Memory B cell (primary cell): ENCODE data around the gene MLIP.

Experiments
- ATAC-seq: fragments of 150-1000 bp; cut with Tn5 transposase; 2 replicates; pipeline ENCODE4 v1.10.0; 2021; ENCODE audit warnings: low read depth, mild to moderate bottlenecking, moderate library complexity
- DNase-seq, 2 donors: peaks; one replicate each; pipeline ENCODE4 v3.0.0; 2022; ENCODE audit warnings: low spot score in 2 of 2
- H3K27ac Mint-ChIP-seq: one replicate; pipeline ENCODE4 v1.8.0; 2022; ENCODE audit warnings: mild to moderate bottlenecking, moderate library complexity, mixed read lengths
- H3K27me3 Mint-ChIP-seq: one replicate; pipeline ENCODE4 v1.8.0; 2022; ENCODE audit warnings: mixed read lengths
- H3K36me3 Mint-ChIP-seq: one replicate; pipeline ENCODE4 v1.8.0; 2022; ENCODE audit warnings: mild to moderate bottlenecking, mixed read lengths
- H3K4me1 Mint-ChIP-seq: one replicate; pipeline ENCODE4 v1.8.0; 2022; ENCODE audit warnings: mixed read lengths
- H3K4me3 Mint-ChIP-seq: one replicate; pipeline ENCODE4 v1.8.0; 2022; ENCODE audit warnings: mild to moderate bottlenecking, moderate library complexity, mixed read lengths
- H3K9me3 Mint-ChIP-seq: one replicate; pipeline ENCODE4 v1.8.0; 2022; ENCODE audit warnings: mixed read lengths

The MLIP gene

DNA sequence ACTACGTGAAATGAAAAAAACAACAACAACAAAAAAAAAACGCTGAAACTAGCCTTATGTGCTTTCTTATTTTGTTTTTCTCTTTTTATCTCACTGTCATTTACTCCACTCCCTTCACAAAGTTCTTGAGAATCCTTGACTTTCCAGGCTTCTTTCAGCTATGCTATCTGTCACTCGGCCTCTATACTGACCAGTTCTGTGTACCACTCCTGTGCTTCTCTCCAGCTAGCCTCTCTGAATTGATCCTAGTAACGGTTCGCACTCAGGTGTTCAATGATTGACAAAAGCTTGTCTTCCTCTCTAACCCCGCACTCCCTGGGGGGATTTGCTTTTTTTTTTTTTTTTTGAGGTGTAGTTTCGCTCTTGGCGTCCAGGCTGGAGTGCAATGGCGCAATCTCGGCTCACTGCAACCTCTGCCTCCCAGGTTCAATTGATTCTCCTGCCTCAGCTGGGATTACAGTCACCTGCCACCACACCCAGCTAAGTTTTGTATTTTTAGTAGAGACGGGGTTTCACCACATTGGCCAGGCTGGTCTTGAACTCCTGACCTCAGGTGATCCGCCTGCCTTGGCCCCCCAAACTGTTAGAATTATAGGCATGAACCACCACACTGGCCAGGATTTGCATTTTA lies 31.8 kb downstream of the MLIP start:
- Mint-ChIP-seq H3K4me3 (no peak overlapping the region), H3K4me1 (no peaks in the 10 kb centered on the region), H3K9me3 (peaks cover 3% of the 10 kb centered on the region), H3K27ac (no peak overlapping the region), H3K36me3 (no peaks in the 10 kb centered on the region), H3K27me3 (no peaks in the 10 kb centered on the region)
- DNase-seq (no peak), ATAC-seq (no peak)

DNA sequence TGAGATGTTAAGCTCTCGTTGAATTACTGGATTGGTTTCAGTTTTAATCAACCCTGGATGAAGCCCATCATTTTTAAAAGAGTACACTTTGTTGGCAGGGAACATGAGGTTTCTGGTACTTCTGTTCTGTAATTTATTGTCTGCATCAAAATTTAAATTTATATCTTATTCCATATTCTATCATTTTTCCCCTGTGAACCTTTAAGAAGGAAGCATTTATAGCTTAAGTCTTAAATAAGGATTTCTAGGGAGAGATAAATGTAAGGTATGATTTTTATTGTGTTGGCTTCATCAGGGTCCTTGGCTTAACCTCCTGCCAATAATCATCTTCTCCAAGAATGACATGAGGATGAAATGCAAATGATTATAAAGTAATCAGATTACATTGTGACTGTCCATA lies 40.6 kb downstream of the MLIP start:
- Mint-ChIP-seq H3K4me3 (no peak overlapping the region), H3K27me3 (no peaks in the 10 kb centered on the region), H3K27ac (no peak overlapping the region), H3K4me1 (no peaks in the 10 kb centered on the region), H3K36me3 (no peaks in the 10 kb centered on the region), H3K9me3 (peaks cover 5% of the 10 kb centered on the region)
- DNase-seq (no peak), ATAC-seq (no peak)

DNA sequence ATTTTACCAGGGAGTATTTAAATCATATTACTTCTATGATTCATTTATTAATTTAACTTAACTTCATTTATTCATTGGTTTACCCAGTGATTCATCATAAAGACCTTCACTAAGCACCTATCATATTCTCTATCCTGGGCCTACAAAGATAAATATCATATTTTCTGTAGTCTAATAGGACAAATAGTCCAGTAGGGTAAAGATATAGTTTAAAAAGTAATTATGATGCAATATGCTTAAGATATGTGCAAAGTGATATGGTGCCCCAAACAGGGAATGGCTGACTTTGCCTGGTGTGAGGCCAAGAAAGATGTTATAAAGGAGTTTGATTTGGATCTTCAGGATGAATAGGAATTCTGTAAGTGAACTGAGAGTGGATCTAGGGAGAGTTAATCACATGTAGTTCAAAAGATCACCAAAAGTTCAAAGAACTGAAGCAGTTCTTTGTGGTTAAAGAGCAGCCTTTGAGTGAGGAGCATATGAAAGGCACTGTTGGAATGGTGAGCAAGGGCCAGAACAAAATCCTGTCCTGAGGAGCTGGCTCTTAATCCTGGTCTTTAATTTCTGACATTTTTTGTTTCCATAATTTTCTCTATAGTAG lies 45.5 kb downstream of the MLIP start:
- no peak overlapping the region for H3K27ac Mint-ChIP-seq
- H3K4me3 Mint-ChIP-seq: no peak overlapping the region
- DNase-seq: no peak
- no peaks in the 10 kb centered on the region for H3K36me3 Mint-ChIP-seq
- ATAC-seq: no peak
- H3K4me1 Mint-ChIP-seq: no peaks in the 10 kb centered on the region
- H3K27me3 Mint-ChIP-seq: no peaks in the 10 kb centered on the region
- peaks cover 2% of the 10 kb centered on the region for H3K9me3 Mint-ChIP-seq

DNA sequence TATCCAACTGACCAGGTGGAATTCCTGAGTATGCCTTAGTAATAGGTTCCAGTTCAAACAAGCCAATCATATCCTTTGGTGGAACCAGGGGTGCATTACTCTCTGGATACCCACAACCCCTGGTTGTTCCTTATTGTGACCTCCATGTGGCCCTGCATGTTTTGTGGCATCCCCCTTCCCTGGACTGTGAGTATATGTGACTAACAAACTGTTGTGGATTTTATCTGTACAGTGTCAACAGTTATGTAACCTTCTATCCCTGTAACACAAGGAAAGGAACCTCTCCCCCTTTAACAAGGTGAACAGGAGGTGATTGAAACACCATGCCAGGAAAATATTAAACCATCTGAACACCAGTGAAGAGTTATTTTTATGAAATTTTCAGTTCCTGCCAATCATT lies 46.2 kb downstream of the MLIP start:
- DNase-seq: no peak
- Mint-ChIP-seq H3K36me3 (no peaks in the 10 kb centered on the region), H3K4me3 (no peak overlapping the region), H3K27me3 (no peaks in the 10 kb centered on the region), H3K27ac (no peak overlapping the region), H3K4me1 (no peaks in the 10 kb centered on the region), H3K9me3 (peaks cover 2% of the 10 kb centered on the region)
- no peak for ATAC-seq

DNA sequence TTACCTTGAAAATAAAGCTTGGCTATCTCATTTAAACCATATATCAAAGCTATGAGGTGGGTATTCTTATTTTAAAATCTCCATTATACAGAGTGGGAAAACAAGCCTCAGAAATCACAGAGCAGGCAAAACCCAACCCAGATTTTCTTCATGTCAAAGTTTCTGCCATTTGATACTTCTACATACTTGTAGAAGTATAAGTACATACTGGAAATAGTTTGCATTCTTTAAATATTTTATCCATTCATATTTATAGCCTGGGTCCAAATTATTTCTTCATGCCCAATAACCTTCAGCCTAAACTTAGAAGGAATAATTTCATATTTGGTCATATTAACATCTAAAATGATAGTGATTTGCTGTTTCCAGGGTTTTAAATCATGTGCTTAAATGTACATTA lies 61.8 kb downstream of the MLIP start:
- ATAC-seq (no peak), DNase-seq (no peak)
- H3K4me1 Mint-ChIP-seq: no peaks in the 10 kb centered on the region
- no peaks in the 10 kb centered on the region for H3K27me3 Mint-ChIP-seq
- H3K27ac Mint-ChIP-seq: no peak overlapping the region
- no peaks in the 10 kb centered on the region for H3K36me3 Mint-ChIP-seq
- H3K4me3 Mint-ChIP-seq: no peak overlapping the region
- peaks cover 4% of the 10 kb centered on the region for H3K9me3 Mint-ChIP-seq

DNA sequence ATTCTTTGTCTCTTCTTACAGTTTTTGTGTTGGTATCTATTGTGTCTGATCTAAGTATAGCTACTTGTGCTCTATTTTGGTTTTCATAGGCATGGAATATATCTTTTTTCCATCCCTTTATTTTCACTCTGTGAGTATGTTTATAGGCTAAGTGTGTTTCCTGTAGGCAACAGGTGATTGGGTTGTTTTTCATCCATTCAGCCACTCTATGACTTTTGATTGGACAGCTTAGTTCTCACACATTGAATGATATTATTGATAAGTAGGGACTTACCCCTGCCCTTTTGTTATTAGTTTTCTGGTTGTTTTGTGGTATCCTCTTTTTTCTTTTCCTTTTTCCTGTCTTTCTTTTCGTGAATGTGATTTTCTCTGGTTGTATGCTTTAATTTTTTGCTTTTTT lies 67.9 kb downstream of the MLIP start:
- no peak for ATAC-seq
- Mint-ChIP-seq H3K9me3 (peaks cover 11% of the 10 kb centered on the region), H3K36me3 (no peaks in the 10 kb centered on the region), H3K4me3 (no peak overlapping the region), H3K4me1 (no peaks in the 10 kb centered on the region), H3K27ac (no peak overlapping the region), H3K27me3 (no peaks in the 10 kb centered on the region)
- no peak for DNase-seq

DNA sequence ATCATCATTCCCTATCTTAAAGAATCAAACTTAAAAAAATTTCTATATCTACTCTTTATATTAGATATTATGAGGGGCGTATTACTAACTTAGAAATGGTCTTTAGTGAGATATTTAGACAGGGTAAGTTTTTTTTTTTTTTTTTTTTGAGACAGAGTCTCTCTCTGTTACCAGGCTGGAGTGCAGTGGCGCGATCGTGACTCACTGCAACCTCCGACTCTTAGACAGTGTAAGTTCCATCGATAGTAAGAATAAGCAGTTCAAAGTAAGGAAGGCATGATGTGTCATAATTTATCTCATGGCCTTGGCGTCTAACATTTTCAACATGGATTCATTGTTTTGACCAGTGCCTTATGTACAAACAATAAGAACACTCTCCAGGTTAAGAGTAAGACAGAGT lies 72.4 kb downstream of the MLIP start:
- H3K27ac Mint-ChIP-seq: no peak overlapping the region
- no peak overlapping the region for H3K4me3 Mint-ChIP-seq
- peaks cover 7% of the 10 kb centered on the region for H3K9me3 Mint-ChIP-seq
- H3K4me1 Mint-ChIP-seq: no peaks in the 10 kb centered on the region
- ATAC-seq (no peak), DNase-seq (no peak)
- no peaks in the 10 kb centered on the region for H3K27me3 Mint-ChIP-seq
- no peaks in the 10 kb centered on the region for H3K36me3 Mint-ChIP-seq

DNA sequence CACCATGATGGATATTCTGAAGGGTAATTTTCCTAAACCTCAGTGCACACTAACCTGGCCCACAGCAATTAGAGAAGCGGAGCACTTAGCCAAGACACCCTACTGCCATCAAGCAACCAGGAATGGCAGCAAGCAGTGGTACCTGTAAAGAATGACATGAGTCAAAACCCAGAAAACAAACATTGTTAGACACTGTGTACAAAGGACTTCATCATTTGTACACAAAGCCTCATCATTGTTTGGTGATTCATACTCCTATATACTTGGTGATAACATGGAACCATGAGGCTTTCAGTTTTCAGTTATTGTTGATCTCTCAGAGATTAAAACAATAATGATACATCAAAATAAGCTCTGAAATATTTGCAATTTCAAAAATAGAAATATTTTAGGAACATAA lies 74.6 kb downstream of the MLIP start:
- ATAC-seq: no peak
- no peak overlapping the region for H3K27ac Mint-ChIP-seq
- no peaks in the 10 kb centered on the region for H3K27me3 Mint-ChIP-seq

DNA sequence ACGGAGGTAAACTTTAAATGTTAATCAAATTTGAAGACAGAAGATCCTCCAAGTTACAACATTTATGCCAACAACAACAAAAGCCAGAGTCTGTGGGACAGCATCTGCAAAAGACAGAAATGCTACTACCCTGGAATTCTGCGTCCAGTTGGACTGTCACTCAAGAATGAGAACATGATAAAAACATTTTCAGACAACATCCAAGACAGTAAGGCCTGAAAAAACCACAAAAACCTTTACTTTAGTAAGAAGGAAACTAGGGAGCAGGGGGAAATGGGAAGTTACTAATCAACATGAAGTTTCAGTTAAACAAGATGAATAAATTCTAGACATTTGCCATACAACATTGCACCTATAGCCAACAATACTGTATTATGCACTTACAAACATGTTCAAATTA lies 77.6 kb downstream of the MLIP start:
- Mint-ChIP-seq H3K9me3 (peaks cover 3% of the 10 kb centered on the region), H3K36me3 (no peaks in the 10 kb centered on the region), H3K4me1 (no peaks in the 10 kb centered on the region), H3K4me3 (no peak overlapping the region), H3K27me3 (no peaks in the 10 kb centered on the region), H3K27ac (no peak overlapping the region)
- DNase-seq: no peak
- ATAC-seq: no peak

More for the DNA sequence above, 74.6 kb downstream of the MLIP start:
- Mint-ChIP-seq H3K4me1 (no peaks in the 10 kb centered on the region), H3K9me3 (peaks cover 3% of the 10 kb centered on the region), H3K36me3 (no peaks in the 10 kb centered on the region), H3K4me3 (no peak overlapping the region)
- no peak for DNase-seq

DNA sequence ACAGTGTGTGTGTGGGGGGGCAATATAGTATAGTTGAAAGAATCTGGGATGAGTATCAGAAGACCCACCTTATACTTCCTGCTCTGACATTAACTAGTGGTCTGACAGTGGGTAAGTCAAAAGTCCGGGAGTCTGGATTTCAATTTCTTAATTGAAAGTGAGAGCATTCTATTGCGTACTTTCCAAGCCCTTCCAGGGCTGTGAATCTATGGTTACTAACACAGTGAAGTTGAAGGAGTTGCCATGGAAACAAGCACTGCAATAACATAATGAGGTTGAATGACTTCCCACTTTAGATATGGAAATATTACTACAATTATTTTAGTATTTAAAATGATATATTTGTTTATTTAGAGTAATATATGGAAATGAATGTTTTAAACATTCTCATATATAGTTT lies 80.2 kb downstream of the MLIP start:
- Mint-ChIP-seq H3K9me3 (peaks cover 3% of the 10 kb centered on the region), H3K4me1 (no peaks in the 10 kb centered on the region), H3K27ac (no peak overlapping the region), H3K36me3 (no peaks in the 10 kb centered on the region), H3K4me3 (no peak overlapping the region), H3K27me3 (no peaks in the 10 kb centered on the region)
- DNase-seq (no peak), ATAC-seq (no peak)

DNA sequence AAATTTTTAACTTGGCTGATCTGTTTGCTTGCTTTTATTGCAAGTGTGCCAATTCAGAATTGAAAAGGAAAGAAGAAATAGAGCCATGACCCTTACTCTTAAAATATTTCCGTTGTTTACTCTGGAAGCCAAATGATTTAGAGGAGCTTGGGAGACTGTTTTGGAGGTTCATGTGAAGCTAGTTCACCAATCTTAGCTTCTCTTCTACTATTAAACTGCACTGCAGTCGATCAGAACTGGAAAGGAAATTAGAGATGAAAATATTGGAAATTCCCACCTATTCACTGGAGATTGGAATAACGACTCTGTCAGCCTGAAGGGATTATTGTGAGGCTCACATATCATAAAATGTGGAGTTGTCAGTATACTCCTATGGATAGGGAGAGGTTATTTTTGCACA lies 81.8 kb downstream of the MLIP start:
- H3K27ac Mint-ChIP-seq: no peak overlapping the region
- ATAC-seq (no peak), DNase-seq (no peak)
- H3K4me3 Mint-ChIP-seq: no peak overlapping the region
- peaks cover 4% of the 10 kb centered on the region for H3K9me3 Mint-ChIP-seq
- no peaks in the 10 kb centered on the region for H3K36me3 Mint-ChIP-seq
- no peaks in the 10 kb centered on the region for H3K27me3 Mint-ChIP-seq
- H3K4me1 Mint-ChIP-seq: no peaks in the 10 kb centered on the region

DNA sequence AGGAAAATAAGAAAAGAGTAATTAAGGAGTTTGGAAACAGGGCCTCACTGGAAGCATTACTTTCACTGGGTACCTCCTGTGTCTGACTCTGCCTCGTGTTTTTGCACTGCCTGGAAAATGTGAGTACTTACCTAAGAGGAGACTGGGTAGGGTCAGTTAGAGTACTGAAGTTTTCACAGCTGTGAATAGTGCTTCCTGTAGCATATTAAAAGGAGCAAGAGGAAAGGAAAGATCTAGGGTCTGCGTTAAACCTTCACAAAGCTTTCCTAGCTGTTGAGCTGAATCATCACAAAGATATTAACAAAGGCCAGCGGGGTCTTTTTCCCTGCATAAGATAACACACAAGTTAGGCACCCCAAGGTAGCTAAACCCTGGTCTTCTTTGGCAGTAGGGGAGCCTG lies 82.3 kb downstream of the MLIP start:
- Mint-ChIP-seq H3K4me3 (no peak overlapping the region), H3K4me1 (no peaks in the 10 kb centered on the region), H3K9me3 (peaks cover 4% of the 10 kb centered on the region), H3K27ac (no peak overlapping the region), H3K27me3 (no peaks in the 10 kb centered on the region), H3K36me3 (no peaks in the 10 kb centered on the region)
- no peak for ATAC-seq
- DNase-seq: no peak

DNA sequence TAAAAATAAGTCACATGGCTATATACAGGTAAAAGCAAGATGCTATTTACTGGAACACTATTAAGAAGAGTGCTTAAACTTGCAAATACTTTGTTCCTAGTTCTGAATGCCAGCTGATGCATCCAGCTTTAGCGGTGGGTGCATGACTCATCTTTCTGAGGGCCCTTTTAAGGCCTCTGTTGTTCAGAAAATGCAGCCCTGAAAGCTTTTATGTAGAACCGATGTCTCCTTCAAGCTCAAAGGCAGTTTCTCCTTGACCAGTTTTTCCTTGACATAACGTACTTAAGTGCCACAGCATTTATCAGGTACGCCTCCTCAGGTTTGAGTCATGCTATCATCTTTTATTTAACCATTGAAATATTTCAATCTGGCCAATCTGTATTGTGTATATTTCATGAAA lies 82.8 kb downstream of the MLIP start:
- Mint-ChIP-seq H3K36me3 (no peaks in the 10 kb centered on the region), H3K27me3 (no peaks in the 10 kb centered on the region), H3K27ac (no peak overlapping the region), H3K9me3 (peaks cover 4% of the 10 kb centered on the region), H3K4me1 (no peaks in the 10 kb centered on the region), H3K4me3 (no peak overlapping the region)
- no peak for ATAC-seq
- DNase-seq: no peak

DNA sequence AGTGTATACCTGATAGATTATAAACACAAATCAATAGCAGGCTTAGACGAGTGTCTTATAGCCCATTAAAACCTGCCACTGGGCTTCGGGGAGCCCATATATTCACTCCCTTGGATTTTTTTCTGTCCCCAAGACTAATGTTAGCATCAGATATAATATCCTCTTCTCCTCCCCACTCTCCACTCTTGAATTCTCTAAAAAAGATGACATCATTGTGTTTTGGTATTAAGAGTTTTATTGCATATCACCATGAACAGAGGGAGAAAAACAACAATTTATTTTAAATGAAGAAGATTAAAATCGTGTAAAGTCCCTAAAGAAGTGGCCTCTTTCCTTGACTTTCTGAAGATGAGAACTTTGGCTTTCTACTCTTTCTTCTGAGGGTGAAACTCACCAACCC lies 84.4 kb downstream of the MLIP start:
- no peak overlapping the region for H3K4me3 Mint-ChIP-seq
- H3K9me3 Mint-ChIP-seq: peaks cover 3% of the 10 kb centered on the region
- DNase-seq (no peak), ATAC-seq (no peak)
- H3K27ac Mint-ChIP-seq: no peak overlapping the region
- no peaks in the 10 kb centered on the region for H3K36me3 Mint-ChIP-seq
- no peaks in the 10 kb centered on the region for H3K4me1 Mint-ChIP-seq
- no peaks in the 10 kb centered on the region for H3K27me3 Mint-ChIP-seq

DNA sequence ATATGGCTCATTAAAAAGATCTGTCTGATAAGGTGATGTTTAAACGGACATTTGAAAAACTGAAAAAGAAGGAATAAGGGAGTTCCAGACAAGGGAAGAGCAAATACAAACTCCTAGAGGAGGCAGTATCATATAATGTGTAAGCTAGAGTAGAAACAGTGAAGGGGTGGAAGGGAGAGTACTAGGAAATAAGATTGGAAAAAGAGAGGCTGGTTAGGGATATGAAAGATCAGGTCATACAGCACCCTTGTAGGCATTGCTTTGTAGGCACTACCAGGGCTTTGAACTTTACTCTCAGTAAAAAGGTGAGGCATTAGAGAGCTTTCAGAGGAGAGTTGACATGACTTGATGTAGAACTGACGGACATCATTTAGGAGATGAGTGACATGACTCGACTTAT lies 85.7 kb downstream of the MLIP start:
- no peak for DNase-seq
- no peaks in the 10 kb centered on the region for H3K36me3 Mint-ChIP-seq
- no peak overlapping the region for H3K27ac Mint-ChIP-seq
- H3K4me3 Mint-ChIP-seq: no peak overlapping the region
- H3K4me1 Mint-ChIP-seq: no peaks in the 10 kb centered on the region
- ATAC-seq: no peak
- peaks cover 3% of the 10 kb centered on the region for H3K9me3 Mint-ChIP-seq
- no peaks in the 10 kb centered on the region for H3K27me3 Mint-ChIP-seq
